Pulmonary artery endothelial cell (primary cell): ENCODE data around the gene C19orf44. TPM values are rescaled to one million over a fixed set of nuclear protein-coding genes. Genes with fewer than 3 reads are reported as not detected.
A peak's percentile ranks its signal among the peaks of the same experiment; 100 is the strongest.
"Not testable (repeated sequence)": the region's sequence is repeated elsewhere in the genome, so short reads cannot be mapped to it uniquely, and the experiment has no call there.

ENCODE experiments used
- DNase-seq: peaks from one replicate; pipeline ENCODE4 v3.0.0-alpha.2; 2011; ENCODE audit warnings: low read depth, low spot score
- total RNA-seq: library from RNA; depleted of rRNA; stranded (reverse); fragments of >200 nt; gene quantifications from 2 replicates; pipeline ENCODE4 v1.2.3, GENCODE V29; 2014

Gene C19orf44
- total RNA-seq, 1 donor from 2014 or later: 1.6 TPM

DNA sequence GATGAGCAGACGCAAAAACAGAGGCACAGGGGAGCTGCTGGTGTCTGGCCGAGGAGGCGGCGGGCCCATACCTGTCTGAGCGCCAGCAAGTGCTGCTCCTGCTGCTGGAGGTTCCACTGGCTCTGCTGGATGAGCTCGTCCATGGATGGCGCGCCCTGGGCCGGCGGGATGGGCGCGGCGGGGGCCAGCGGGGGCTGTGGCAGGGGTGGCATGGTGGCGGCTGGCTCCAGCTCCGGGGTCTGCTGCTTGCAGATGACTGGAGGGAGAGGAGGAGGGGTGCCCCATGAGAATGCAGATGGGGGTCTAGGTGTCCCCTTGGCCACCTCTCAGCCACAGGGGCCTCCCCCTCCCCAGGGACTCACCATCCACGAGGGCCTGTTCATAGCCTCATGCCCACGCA lies 39.2 kb downstream of the C19orf44 start:
- no peak for DNase-seq

DNA sequence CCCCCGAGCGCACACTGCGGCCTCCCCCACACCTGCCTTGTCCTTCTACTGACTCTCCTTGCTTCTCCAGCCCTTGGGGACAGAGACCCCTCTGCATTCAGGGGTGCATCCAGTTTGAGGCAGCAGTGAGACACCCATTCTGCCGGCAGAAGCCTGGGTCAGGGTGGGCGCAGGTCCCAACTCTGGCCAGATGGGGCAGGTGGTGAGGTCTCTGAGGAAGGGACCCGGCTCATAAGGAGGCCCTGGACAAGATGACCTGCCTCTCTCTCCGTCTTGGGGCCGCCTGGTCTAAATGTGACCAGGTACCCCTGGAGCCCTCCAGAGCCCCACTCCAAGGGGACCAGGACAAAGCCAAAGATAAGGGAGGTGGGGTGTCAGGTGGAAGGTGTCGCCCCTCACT lies 39.9 kb downstream of the C19orf44 start:
- no peak for DNase-seq

DNA sequence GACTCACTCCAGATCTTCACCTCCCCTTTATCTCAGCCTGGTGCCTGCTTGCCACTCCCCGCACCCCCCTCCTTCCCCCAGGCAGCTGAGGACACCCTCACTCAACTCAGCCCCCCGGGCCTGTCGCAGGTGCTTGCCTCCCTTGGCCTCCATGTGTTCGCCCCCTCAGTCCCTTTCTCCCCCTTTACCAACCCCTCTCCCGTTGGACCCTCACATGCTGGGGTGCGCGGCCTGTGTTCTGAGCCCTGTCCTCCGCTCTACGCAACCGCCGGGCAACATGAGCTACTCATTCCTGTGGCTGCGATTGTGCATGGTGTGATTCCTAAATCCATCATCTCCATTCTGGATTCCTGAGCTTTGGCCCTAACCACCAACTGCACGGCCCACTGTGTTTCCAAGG lies 40.9 kb downstream of the C19orf44 start:
- no peak for DNase-seq

DNA sequence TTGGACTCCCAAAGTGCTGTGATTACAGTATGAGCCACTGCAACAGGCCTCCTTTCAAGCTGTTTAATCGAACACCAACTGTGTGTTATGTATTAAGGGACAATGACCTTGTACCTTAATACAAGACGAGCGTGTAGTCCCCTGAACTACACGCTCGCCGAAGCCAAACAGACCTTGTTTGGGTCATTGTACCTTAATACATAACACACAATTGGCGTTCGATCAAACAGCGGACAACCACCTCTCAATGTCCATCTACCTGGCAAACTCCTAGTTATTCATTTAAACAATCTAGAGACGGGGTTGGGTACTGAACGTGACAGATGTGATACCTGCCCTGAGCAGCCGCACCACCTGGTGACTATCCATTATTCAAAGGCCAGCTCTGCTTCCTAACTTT lies 44.8 kb downstream of the C19orf44 start:
- DNase-seq: no peak

DNA sequence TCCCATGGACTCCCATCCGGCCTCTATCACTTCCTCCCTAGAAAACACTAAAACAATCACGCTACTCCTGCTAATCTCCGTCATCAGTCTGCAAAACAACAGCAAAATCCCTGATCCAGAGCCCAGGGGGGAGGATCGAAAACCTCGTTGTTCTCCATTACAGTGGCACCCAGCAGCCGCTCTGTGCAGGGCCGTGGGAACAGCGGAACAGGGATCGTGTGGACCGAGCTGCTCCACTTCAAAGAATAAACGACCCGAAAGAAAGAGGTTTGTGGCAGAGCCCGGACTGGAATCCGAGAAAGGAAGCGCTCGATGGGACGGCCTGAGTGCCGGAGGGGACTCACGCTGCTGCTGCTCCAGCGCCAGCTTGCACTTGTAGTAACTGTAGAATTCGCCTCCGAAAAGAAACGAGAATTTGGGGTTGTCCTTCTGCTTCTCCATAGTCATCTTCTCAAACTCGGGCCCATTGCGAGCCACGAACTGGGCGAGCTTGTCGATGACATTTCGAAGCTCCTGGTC lies 45.4 kb downstream of the C19orf44 start:
- no peak for DNase-seq

DNA sequence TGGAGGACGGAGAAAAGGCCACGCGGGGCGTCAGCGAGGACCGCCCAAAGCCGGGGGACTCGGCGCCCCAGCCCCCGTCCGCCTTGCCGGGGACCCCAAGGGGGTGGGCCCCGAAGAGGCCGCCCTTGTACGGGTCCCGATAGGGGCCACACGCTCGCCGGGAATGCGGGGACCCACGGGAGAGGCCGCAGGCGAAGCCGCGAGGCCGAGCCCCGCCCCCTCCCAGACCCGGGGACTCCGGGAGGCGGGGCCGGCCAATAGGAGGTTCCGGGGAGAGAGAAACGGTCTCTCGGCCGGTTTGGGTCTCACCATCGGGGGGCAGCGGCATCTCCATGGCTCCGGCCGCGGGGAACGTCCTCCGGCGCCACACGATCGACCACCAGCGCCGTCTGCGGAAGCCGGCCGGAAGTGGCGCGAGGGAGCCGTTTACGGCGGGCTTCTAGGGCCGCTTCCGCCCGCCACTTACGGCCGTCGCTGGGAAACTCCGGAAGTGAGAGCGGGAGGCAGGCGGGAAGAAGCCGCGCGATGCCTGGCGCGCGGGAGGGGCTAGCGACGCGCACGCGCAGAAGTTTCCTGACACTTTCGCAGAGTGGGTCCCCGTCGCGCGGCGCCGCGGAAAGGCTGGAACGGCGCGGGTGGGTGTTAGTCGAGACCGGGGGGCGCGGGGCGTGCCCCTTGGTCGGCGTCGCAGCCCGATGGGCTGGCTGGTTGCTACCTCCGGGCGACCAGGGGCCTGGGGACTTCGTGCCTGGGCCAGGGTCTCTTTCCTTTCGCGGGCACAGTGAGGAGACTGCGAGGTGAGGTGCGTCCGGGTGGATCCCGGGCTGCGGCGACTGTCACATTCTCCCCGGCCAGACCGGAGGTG lies 46.1 kb downstream of the C19orf44 start, which contains the start of gene CHERP:
Gene CHERP (minus strand): TSS at position 393 of the 865 bp plus-strand sequence. CDS start 59 bp downstream, at position 334.
- DNase-seq: peak; percentile 67

DNA sequence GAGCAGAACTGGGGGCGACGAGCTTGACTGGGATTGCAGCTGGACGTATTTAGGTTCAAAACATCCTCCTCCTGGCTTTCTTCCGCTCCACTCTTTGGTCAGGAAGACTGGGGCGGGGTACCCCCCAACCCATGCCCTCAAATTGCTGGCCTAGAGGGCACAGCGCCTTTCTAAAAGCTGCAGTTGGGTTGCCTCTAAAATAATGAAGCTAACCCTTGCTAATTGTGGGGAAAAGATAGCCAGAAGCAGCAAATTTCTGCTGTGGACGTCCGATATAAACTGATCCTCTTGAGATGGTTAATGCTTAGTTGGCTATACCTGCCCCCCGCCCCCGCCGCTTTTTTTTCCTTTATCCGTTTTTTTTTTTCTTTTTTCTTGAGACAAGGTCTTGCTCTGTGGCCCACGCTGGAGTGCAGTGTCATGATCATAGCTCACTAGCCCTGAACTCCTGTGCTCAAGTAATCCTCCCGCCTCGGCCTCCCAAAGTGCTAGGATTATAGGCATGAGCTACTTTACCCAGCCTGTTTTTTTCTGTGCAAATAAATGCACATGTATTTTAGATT lies 46.8 kb downstream of the C19orf44 start:
- no peak for DNase-seq

DNA sequence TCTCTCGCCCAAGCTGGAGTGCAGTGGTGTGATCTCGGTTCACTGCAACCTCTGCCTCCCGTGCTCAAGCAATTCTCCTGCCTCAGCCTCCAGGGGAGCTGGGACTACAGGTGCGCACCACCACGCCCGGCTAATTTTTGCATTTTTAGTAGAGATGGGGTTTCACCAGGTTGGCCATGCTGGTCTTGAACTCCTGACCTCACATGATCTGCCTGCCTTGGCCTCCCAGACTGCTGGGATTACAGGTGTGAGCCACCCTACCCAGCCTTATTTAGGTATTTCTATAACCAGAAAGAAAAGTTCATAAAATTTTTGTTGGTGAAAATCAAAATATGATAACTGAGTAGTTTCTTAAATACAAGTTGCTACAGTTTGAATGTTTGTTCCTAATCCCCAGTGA lies 47.5 kb downstream of the C19orf44 start:
- DNase-seq: not testable (repeated sequence)

DNA sequence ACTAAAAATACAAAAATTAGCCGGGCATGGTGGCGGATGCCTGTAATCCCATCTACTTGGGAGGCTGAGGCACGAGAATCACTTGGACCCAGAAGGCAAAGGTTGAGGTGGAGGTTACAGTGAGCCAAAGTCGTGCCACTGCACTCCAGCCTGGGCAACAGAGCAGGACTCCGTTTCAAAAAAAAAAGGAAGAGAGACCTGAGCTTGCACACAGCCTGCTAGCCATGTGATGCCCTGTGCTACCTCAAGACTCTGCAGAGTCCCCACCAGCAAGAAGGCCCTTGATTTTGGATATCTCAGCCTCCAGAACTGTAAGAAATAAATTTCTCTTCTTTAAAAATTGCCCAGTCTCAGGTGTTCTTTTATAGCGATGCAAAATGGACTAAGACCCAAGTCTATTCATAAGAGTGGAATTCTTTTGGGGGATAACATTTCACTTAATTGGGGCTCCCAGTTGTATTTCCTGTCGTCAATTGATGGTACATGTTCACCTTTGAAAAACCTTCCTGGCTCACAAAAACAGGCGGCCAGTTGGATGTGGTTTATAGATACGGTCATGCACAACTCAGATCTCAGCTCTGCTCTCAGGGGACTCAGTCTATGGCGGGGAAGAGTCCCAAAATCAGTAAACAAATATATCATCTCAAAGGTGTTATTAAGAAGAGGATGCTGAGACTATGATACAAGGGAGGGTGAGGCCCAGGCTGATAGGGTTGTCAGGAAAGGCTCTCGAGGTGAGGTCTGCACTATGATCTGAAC lies 48.5 kb downstream of the C19orf44 start:
- DNase-seq: no peak

DNA sequence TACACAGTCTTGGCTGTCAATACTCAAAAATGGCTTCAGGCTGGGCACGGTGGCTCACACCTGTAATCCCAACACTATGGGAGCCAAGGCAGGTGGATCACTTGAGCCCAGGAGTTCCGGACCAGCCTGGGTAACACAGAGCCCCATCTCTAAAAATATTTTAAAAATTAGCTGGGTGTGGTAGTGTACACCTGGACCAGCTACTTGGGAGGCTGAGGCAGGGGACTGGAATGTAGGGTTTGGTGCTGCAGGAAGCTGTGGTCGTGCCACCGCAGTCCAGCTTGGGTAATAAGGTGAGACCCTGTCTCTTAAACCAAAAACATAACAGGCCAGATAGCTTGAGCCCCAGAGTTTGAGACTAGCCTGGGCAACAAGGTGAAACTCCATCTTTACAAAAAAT lies 52.8 kb downstream of the C19orf44 start:
- no peak for DNase-seq

DNA sequence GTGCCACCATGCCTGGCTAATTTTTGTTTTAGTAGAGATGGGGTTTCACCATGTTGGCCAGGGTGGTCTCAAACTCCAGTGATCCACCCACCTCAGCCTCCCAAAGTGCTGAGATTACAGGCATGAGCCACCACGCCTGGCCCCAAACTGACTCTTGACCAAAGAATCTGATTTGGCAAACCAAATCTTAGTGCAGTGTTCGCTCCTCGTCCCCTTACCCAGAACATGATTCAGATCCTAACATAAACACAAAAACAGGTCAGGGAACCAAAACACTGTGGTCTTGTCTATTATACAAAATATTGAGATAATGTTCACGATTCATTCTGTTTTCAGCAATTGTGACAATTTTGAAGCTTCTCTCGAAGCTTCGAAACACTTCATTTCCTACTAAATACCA lies 55.7 kb downstream of the C19orf44 start:
- DNase-seq: not testable (repeated sequence)

DNA sequence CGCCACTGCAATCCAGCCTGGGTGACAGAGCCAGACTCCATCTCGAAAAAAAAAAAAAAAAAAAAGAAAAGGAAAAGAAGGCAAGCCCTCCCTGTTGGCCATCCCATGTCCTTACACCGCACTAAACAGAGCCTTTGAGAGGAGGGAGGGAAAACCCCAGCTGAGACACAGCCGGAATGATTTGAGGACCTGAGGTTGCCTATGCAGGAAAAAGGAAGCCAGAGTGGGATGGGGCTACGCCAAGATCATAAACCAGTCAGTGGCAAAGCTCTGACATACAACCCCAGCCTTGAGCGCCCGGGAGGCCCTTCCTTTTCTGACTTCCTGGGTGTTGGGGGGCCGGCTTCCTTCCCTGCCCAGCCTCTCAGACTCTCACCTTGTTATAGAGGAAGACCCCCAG lies 58.6 kb downstream of the C19orf44 start:
- DNase-seq: no peak

DNA sequence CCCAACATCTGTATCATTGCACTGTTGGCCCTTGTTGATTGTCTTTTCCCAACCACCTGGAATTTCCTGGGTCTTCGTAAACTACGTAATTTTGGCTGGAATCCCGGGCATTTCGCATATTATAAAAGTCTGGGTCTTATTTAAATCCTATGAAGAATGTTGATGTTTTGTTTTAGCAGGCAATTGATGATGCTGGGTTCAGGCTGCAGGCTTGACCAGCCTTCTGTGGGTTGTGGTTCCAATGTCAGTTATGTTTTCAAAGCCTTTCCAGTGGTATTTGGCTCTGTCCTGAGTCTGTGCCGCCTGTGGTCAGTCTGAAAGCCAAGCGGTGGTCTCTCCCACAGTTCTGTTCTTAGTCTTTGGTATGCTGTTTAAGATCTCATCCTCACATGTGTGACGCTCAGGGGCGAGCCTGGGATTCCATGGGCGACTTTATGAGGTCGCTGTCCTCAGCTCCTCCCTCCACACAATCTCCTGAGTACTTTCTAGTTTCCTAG lies 63.6 kb downstream of the C19orf44 start:
- no peak for DNase-seq

DNA sequence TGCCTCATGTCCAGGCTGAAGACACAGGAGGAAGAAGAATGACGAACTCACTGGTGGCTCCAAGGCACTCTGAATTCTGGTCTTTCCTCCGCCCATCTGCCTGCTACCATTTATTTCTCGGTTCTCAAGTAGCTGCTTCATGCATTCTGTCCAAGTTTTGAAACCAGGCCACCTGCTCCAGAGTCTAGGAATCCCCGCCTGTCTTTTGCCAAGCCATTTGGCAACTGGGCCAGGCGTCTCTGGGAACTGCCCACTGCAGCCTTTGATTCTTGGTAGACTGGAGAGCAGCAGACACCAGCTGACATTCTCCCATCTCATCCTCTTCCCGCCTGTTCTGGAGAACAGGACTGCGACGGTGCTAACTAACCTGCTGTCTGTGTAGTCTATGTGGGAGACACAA lies 65.2 kb downstream of the C19orf44 start:
- no peak for DNase-seq

DNA sequence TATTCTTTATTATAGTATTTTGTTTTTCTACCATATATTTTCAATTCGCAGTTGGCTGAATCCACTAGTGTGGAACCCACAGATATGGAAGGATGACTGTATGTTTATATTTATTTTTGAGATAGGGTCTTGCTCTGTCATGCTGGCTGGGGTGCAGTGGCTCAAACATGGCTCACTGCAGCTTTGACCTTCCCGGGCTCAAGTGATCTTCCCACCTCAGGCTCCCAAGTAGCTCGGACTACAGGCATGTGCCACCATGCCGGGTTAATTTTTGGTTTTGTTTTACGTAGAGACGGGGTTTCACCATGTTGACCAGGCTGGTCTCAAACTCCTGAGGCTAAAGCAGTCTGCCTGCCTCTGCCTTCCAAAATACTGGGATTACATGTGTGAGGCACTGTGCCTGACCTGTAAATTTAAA lies 66.4 kb downstream of the C19orf44 start:
- DNase-seq: no peak

DNA sequence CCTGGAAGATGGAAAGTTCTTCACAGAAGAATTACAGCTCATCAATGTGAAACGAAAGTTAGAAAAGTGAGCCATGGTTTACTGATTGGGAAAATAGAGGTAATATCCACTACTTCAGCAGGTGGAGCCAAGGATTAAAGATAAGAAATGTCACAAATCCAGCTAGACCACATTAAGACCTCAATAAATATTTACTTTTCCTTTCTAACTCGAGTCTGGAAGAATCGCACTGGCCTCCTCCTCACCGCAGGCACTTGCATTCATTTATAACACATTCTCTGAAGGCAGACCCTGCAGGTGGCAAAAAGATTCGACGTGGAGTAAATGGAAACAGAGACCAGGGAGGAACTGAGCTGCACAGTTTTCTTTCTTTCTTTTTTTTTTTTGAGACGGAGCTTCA lies 68.6 kb downstream of the C19orf44 start:
- DNase-seq: no peak

DNA sequence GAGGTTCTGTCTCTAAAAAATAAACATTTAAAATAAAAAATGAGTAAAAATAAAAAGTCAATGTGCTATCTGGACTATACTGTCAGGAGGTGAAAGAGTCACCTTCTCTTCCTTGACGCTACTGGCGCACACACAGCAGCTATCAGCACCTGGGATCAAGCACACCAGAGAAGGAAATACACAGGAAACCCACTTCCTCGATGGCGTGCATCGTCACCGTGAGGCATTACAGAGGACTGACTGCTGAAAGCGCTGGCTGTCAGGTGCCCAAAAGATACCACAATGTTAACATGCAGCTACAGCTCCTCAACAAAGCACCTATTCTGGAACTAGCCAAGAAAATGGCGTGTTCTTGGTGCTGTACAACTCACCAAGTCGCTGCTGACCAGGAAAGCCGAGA lies 70.0 kb downstream of the C19orf44 start:
- peak; percentile 57 for DNase-seq

DNA sequence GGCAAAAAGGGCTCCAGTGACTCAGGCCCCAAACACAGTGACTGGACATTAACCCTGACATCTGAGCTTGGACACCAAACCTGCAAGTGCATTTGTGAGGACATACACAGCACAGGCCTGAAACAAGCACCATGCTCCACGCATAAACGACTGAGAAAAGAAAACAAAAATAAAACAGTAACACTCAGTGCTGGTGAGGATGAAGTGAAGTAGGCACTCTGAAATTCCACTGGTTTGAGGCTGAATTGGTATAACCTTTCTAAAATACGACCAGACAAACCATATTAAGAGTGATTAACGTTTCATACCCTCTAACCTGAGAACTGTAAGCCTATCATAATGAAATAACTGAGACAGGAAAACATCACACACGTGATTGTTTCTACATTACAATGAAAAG lies 70.5 kb downstream of the C19orf44 start:
- DNase-seq: no peak

DNA sequence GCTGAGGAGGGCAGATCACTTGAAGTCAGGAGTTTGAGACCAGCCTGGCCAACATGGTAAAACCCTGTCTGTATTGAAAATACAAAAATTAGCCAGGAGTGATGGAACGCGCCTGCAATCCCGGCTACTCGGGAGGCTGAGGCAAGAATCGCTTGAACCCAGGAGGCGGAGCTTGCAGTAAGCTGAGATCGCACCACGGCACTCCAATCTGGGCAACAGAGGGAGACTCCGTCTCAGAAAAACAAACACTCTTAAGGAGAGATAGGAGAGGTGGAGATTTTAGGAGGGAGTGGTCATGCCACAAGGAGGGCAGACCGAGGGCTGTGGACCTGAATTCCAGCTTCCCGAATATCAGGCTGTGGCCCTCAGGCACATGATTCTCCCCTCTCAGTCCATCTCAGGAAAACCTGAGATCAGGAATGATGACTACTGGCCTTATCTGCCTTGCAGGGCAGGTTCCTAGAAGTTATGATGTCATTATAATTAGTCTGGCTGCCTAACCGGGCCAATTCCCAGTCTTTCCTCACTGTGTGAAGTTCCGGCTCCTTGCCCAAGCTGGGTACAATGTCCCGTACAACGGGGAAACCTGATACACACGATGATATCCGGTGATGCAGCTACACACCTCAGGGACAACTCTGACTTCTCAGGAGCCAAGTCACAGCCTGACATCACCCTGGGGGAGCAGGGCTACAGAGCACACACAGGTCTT lies 73.6 kb downstream of the C19orf44 start:
- no peak for DNase-seq
